ENCODE results near the gene DIP2C.
"Not testable (repeated sequence)": the region's sequence is repeated elsewhere in the genome, so short reads cannot be mapped to it uniquely, and the experiment has no call there.

DIP2C gene

DNA sequence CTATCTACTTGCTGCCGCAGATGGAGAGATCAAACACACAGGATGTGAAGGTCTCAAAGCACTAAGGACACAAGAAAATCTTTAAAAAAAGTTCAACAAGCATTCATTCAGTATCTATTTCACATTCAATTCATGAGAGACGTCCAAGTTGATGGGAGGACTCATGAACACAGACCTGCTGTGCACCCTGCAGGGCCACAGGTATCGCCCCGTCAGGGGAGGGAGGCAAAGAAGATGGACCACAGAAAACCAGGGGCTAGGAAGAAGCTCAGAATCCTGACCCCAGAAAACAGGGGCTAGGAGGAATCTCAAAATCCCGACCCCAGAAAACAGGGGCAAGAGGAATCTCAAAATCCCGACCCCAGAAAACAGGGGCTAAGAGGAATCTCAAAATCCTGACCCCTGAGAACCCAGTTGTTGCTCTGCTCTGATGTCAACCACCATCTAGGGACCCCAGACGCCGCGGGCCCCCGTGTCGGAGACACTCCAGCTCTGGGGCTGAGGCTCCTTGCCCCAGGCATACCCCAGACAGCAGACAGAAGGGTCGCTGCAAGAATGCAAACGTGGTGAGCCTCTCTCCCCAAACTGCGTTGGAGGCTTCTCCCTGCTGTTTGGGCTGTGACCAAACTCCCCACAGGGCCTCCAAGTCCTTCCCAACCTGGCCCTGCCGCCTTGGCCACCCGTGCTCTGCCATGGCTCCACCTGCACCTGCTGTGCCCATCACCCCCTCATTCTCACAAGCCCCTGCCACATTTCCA, 197.6 kb downstream of the DIP2C start:
- DNase-seq = no peak

DNA sequence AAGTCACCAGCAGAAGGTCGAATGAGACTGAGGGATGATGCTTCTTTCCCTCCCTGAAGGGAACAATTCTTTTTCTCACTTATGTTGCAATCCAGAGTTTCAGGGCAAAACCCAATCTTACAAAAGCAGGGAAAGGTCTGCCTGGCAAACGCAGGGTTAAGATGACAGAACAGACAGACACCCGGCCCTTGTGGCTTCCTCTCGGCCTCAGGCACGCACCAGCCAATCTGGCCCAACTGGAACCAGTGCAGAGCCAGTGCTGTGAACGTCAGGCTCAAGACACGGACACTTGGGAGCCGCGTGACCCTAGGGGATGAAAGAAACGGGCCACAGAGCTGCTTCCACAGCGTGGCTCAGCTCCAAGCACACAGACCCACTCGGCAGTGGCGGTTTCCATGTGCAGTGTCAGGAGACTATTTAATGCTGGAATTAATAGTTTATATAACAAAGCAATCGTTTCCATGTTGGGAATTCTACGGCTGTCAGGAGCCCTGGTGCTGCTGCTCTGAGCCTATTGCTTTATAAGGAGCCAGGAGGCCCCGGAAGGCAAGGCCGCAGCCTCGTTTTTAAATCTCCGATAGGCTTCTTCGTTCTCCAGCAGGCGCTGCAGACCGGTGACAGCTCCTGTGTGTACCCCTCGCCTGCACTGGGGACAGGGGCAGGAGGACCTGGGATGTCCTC, 198.4 kb downstream of the DIP2C start:
- DNase-seq = no peak

DNA sequence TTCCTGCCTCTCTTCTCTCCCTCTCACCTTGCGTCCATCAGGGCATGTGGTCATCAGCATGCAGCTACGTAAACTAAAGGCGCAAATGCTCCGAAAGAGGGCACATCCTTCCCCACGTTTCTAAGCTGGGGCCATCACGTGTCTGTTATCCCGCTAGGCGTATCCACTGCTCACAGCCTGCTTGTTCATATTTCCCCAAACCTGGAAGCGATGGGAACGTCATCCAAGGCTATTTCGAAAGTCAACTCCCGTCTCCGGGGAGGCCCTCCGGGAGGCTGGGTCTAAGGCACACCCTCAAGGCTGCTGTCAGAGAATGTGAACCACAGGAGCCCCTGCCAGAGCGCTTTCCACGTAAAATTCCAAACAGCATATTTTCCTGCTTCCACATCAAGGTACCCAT, 199.2 kb downstream of the DIP2C start:
- no peak for DNase-seq

DNA sequence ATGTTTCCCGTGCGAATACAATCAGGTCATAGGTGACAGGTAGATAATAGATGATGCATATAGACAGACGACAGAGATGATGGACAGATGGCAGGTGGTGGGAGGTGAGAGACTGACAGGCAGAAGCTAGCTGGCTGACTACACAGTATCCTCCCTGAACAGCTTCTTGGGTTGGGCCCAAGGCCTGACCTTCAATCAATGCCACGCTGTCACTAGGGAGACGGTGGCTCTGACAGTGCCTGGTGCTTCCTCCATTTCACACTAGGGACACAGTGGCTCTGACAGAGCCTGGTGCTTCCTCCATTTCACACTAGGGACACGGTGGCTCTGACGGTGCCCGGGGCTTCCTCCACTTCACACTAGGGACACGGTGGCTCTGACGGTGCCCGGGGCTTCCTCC, 200.1 kb downstream of the DIP2C start:
- DNase-seq = no peak

DNA sequence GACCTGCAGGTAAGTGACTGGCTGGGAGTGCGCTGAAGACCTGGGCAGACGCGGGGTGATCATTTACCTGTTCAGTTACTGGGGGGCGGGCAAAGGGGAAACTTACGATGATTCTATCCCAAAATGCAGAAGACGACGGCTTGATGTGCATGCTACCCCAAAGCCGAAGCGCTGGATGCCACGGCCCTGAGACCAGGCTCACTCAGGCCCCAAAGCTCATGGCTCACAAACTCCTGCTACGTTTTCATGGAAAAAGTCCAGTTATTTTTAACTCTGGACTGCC, 200.6 kb downstream of the DIP2C start:
- DNase-seq = no peak

DNA sequence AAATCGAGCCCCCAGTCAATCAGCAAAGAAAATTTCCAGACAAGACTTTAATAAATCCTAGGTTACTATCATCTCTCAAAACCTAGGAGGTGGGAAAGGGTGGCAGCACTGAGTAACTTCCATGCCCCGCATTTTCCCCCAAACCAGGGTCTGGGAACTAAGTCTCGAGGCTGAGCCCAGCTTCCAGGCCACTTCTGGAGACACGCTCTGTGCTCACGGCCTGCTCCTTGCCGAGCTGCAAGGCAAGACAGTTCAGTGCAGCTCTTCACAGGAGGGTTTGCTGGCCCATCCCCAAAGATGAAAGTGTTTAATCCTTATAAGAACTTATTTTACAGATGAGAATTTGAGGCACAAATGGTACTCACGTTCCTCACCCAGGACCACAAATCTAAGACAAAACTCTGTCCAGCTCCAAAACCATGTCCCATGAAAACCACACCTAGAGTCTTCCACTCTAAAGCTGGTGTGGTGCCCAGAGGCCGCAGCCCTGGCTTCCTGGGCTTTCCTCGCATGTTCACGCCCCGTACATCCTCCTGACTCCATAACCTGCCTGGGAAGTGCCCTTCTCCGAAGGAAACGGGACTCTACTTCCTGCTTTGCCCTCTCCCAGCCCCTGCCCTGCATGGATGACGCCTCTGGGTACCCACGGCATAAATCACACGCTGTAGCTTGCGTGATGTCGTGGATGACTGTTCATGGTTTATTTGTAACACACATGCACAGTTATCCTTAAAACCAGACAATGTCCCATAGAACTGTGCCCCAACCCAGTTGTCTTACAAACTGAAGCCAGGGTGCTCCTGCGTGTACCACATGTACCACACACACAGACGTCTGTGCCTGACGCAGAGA, 201.2 kb downstream of the DIP2C start:
- no peak for DNase-seq

DNA sequence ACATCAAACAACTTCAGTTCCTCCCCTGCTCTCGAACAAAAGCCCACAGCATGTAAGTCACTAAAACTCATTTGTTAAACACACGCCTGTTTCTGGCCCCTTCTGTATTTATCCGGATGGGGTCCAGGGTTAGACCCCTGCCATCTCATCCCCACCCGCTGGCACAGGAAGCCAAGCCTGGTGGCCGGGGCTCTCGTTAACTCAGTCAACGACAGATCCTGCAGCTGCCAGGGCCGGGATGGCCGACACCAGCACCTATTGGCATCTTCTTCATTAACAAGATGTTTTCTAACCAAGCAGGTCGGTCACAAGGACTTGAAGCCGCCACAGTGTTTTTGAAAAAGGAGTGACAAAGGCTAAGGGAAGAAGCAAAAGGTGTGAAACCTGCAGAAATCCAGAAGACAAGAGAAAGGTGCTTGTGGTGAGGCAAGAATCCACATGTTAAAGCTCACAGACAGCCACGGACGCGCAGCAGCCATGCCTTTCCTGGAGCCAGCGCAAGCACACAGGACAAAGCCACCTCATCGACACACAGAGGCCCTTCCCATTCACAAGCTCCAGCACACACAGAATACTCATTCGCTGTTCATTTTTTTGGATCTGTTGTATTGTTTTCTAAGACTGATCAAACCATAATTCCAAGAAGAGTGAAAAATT, 202.7 kb downstream of the DIP2C start:
- DNase-seq = no peak

DNA sequence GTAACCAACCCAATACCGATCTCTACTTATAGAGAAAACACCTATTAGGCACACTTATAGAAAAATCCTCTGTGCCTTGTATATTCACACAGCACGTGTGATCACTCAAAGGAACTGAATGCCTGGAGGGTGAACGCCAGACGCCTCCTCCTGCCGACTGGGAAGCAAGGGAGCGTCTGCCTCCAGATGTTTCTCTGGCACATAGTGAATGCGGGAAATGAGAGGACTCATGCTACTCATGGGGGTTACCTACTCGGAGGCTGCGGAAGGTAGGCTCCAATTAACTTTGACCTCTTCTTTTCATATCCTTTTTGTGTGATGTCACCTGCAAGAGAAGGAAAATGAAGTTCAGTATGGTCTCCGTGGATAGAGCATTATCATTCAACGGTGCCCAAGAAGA, 203.3 kb downstream of the DIP2C start:
- no peak for DNase-seq

DNA sequence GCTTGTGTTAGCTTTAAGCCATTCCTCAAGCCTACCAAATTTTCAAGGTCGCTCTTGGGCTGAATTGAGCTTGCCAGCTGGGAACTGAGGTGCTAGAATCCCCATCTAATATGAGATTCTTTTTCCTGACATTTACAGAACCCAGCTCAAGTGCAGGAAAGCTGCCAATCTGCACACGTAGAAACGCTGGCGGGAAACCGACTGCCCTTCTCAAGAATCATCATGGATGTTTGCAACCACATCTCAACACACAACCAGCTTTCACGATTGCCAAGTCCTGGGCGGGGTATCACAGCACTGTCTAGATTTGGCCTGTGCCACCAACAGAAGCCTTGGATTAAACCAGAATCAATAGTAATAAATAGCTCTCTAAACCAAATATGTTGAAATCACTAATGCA, 203.7 kb downstream of the DIP2C start:
- no peak for DNase-seq

DNA sequence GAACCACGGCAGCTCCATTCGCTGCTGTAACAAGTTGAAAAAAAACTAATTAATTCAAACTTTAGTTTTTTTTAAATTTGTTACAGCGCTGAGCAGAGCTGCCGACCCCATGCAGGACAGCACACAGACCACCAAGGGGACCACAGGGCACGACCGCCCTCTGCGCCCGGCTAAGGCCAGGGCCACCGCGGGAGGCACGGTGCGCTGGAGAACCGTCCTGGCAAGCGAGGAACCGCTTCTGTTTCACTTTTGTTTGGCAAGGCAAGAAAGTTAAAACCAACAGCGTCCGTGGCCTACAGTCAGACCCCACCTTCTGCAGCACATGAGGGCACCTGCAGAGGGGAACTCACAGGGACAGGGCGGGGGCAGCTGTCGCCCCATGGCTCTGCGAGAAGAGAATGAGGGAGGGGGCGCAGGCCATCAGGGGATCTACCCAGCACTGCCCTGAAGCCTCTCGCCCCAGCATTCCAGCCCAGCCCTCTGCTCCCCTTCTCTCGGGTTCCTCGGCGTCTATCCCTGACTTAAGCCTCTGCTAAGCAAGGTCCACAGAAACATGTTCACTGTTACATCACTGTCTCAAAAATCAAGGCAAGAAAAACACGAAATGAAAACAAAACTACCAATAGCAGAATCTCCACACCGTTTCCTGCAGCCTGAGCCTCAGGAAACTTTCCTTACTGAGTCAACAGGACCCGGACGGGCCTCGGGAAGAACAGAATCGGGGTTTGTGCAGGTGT, 204.4 kb downstream of the DIP2C start:
- DNase-seq = no peak

DNA sequence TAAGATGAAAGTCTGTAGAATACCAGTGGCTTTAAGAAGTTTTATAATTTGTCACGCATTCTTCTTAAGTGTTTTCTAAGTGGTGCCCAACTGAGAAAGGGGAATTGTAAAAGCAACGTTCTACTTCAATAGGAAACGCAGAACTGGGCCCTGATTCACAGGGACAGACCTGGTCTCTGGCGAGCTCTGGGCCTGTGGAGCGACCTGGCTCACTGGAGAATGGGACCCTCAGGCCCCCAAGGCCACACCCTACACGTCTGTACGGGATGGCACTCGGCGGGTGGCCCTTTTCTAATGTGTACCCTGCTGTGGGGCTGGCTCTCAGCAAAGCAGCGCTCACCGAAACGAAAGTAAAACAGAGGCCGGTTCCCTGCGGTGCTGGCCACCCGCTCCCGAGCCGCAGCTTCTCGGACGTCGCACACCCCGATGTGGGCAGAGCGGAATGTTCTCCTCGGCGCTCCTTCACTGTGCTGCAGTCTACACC, 205.0 kb downstream of the DIP2C start:
- no peak for DNase-seq

DNA sequence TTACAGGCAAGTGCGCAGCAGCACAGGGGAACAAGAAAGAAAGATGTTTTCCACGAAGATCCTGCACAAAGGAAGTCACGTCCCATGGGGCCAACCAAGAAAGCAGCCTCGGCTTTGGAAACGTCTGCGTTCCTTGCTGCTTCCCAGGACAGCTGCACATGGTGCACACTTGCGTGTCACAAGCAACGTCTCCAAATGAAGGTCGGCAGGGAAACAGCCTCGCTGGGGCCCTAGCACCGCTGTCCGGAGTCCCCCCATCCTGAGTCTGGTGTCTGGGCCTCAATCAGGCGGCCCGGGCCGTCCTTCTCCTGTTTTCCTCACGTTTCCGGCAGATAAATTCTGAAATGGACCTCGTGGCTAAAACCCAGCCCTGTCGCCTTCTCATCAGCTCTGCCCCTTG, 206.2 kb downstream of the DIP2C start:
- DNase-seq = no peak

DNA sequence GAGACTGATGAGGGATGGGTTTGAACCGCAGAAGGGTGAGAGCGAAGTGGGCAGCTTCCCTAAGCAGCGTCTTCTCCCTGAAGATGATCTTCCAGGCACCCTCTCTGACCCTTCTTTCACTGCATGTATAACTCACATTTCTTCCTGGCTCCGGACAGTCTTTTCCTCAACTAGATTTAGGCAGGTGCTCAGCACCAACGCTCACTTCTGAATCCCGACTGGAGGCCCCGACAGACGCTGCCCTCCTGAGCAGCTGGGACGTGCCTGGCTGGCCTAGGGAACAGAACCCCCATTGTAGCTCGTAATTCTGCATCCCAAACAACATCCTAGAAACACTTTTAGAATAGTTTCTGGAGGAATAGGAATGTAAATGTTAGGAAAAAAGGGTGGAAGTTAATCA, 206.6 kb downstream of the DIP2C start:
- DNase-seq = no peak

DNA sequence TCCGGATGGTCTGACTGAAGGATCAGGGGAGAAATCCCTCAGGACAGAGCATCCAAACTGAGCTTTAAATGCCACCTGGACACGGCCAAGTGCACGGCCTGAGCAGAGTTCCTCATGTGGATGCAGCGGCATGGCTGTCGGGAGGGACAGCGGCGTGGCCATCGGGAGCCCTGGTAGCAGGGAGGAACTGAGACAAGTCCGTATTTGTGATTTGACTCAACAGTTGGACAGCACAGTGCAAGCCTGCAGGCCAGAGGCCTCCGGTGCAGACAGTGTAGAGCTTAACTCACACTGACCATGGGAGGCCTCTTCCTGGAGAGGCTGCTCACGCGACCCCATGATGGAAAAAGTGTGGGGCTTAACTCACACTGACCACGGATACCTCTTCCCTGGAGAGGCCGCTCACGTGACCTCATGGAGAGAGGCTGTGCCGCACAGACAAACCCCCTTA, 207.4 kb downstream of the DIP2C start:
- DNase-seq = no peak

DNA sequence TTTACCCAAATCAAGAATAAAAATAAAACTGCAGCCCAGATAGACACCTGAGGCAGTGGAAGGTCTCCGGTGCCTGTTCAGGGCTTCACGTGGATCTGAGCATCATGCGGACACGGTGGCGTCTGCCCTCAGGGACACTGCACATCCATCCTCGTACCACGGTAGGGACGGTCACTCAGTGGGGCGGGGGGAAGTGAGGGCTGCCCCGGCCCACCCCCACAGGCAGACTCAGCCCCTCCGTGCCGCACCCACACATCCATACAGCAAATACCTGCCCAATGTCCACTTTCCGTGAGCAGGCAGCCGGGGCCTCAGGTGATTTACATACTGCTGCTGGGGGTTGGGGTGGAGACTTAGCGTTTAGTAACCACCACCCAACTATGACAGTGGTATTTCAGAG, 207.8 kb downstream of the DIP2C start:
- DNase-seq = no peak

DNA sequence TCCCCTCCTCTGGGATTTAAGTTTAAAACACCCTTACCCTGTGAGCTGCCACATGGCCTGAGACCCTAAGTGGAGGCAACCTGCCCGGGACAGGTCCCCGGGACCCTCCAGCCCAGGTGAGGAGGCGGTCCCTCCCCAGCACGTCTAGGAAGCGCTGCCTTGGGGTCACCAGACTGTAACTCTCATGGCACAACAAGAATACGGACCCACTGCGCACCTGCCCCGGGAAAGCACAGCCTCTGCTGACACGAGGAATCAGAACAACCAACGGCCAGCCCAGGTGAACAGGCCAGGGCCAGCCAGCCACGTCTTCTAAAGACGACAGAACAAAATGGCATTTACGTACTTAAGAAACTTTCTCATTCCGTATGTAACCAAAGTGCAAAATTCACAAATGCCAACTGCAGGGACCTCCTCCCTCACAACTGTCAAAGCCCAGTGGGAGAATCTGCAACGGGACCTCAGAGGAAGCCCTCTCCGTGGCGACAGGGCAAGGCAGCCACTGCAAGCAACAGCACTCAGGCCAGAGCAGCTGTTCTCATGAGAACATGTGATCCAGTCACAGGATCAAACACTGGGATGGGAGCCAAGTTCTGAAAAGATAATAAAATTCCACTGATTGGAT, 208.4 kb downstream of the DIP2C start:
- no peak for DNase-seq

DNA sequence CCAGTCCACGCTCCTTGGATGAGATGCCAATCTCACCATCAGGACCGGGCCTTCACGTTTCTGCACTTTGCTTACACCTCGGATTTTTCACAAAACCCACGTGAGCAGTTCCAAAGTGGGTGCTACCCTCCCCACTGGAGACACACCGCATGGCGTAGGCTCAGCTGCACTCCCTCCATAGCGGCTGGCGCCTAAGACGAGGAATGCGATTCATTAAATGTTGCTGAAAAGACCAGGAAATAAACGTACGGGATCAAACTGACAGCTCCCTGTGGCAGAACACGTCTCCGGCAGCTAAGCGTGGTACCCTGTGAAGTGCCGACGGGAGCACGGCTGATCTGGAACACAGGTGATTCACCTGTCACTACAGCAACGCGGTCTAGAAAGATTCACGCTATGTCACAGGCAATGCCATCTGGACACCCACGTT, 209.0 kb downstream of the DIP2C start:
- no peak for DNase-seq

DNA sequence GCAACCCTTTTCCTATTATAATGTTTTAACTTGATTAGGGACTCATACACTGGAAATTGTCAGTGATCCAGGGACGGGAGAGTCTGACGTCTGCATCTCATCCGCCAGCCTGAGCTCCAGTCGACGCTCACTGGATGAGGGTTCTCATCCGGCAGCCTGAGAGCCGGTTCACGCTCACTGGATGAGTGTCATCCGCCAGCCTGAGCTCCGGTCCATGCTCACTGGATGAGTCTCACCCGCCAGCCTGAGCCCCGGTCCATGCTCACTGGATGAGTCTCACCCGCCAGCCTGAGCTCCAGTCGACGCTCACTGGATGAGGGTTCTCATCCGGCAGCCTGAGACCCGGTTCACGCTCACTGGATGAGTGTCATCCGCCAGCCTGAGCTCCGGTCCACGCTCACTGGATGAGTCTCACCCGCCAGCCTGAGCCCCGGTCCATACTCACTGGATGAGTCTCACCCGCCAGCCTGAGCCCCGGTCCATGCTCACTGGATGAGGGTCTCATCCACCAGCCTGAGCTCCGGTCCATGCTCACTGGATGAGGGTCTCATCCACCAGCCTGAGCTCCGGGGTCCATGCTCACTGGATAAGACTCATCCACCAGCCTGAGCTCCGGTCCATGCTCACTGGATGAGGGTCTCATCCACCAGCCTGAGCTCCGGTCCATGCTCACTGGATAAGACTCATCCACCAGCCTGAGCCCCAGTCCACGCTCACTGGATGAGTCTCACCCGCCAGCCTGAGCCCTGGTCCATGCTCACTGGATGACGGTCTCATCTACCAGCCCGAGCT, 209.6 kb downstream of the DIP2C start:
- not testable (repeated sequence) for DNase-seq

DNA sequence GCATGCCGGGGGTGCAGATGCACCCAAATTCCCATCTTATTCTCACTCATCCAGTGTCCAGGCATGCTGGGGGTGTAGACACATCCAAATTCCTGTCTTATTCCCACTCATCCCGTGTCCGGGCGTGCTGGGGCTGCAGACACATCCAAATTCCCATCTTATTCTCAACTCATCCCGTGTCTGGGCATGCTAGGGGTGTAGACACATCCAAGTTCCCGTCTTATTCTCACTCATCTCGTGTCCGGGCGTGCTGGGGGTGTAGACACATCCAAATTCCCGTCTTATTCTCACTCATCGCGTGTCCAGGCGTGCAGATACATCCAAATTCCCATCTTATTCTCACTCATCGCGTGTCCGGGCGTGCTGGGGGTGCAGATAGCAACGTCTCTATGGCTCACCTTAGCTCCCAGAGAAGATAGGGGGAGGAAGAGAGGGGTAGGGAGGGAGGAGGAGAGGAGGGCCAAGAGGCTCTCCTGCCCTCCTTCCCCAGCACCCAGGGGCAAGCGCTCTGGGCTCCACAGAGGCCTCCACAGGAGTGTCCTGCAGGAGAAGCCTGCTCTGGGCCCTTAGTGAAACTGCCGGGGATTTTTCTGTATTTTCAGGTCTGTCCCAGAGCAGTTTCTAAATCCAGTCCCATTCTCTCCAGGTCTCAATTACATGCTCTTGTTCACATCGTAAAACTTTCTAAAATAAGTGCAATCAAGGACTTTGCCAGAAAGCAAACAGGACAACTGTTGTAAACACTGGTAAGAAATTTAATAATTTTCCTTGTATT, 210.8 kb downstream of the DIP2C start:
- no peak for DNase-seq

DNA sequence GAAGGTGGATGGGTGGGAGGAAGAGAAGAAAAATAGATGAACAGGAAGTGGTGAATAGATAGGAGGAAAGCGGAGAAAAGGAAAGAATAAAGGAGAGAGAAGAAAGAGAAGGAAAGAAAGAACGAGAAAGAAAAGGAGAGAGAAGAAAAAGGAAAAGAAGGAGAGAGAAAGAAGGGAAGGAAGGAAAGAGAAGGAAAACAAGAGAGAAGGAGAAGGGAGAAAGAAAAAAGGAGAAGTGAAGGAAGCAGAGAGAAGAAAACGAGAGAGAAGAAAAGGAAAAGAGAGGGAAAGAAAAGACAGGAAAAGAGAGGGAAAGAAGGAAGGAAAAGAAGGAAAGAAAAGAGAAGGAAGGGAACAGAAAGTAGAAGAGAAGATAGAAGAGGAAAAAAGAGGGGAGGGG, 211.8 kb downstream of the DIP2C start:
- DNase-seq = no peak
